OCI-LY7 (cell line): ENCODE results near the gene GID4. TPM values are rescaled to one million over a fixed set of nuclear protein-coding genes. Genes with fewer than 3 reads are reported as not detected.

Experiments used
- BruUV-seq: library from RNA; stranded (reverse); fragments of 400-500 nt; replicated peaks from 2 replicates; lab custom pipeline; 2021; lab: Mats Ljungman, UMichigan
- CTCF ChIA-PET: fragments of 300-600 bp; sonication (Branson Sonifier 250); formaldehyde crosslinking; loops from one replicate; lab custom pipeline; 2022; ENCODE audit warnings: antibody characterized with exemption; ENCODE audit not compliant: unreplicated experiment; lab: Charles Lee
- POLR2A ChIA-PET: fragments of 300-600 bp; sonication (Branson Sonifier 250); formaldehyde crosslinking; loops from one replicate; lab custom pipeline; 2022; ENCODE audit warnings: antibody characterized with exemption; lab: Charles Lee
- DNase-seq: peaks from one replicate; pipeline ENCODE4 v3.0.0-alpha.2; 2015; ENCODE audit warnings: low spot score
- H2AFZ ChIP-seq: fragments of 200-600 bp; sonication (generic), shearing (Covaris generic); 2 replicates; pipeline ENCODE4 v1.6.1; 2014; ENCODE audit warnings: mild to moderate bottlenecking, antibody characterized with exemption, low read length, moderate library complexity
- H3K27ac ChIP-seq: fragments of 200-600 bp; sonication (generic); 2 replicates; pipeline ENCODE4 v1.5.1; 2014; ENCODE audit warnings: mixed run types, low read depth, mild to moderate bottlenecking, moderate library complexity, low read length, inconsistent platforms; ENCODE audit not compliant: poor library complexity, severe bottlenecking
- H3K36me3 ChIP-seq: fragments of 200-600 bp; sonication (generic); 2 replicates; pipeline ENCODE4 v1.6.1; 2014; ENCODE audit warnings: mild to moderate bottlenecking, antibody characterized with exemption, low read length, moderate library complexity, mixed read lengths; ENCODE audit not compliant: insufficient read depth
- H3K4me1 ChIP-seq: fragments of 200-600 bp; sonication (generic); 2 replicates; pipeline ENCODE4 v1.5.1; 2014; ENCODE audit warnings: mild to moderate bottlenecking, low read length; ENCODE audit not compliant: insufficient read depth, poor library complexity, severe bottlenecking
- H3K4me2 ChIP-seq: fragments of 200-600 bp; sonication (generic); 2 replicates; pipeline ENCODE4 v1.6.1; 2014; ENCODE audit warnings: mild to moderate bottlenecking, low read length
- H3K4me3 ChIP-seq: fragments of 200-600 bp; sonication (generic); 2 replicates; pipeline ENCODE4 v1.5.1; 2014; ENCODE audit warnings: mild to moderate bottlenecking, low read depth, low read length; ENCODE audit not compliant: poor library complexity, severe bottlenecking
- H3K79me2 ChIP-seq: fragments of 200-600 bp; sonication (generic); 2 replicates; pipeline ENCODE4 v1.6.1; 2016; ENCODE audit warnings: low read depth, mild to moderate bottlenecking, low read length, moderate library complexity, mixed read lengths; ENCODE audit not compliant: insufficient read depth
- H3K9me2 ChIP-seq: fragments of 200-600 bp; sonication (generic); 2 replicates; pipeline ENCODE4 v1.6.1; 2016; ENCODE audit warnings: mild to moderate bottlenecking, low read length, mixed read lengths; ENCODE audit not compliant: insufficient read depth
- H3K9me3 ChIP-seq: fragments of 200-600 bp; sonication (generic); 2 replicates; pipeline ENCODE4 v1.6.1; 2014; ENCODE audit warnings: mild to moderate bottlenecking, mixed run types, low read length, mixed read lengths
- H4K20me1 ChIP-seq: fragments of 200-600 bp; sonication (generic); 2 replicates; pipeline ENCODE4 v1.6.1; 2014; ENCODE audit warnings: mild to moderate bottlenecking, antibody characterized with exemption, low read length, moderate library complexity, mixed read lengths; ENCODE audit not compliant: insufficient read depth
- EZH2phosphoT487 ChIP-seq: fragments of 200-600 bp; sonication (generic); IDR thresholded peaks from 2 replicates; pipeline ENCODE4 v1.6.1; 2018; ENCODE audit warnings: low read depth, borderline replicate concordance, mild to moderate bottlenecking, mixed run types, antibody characterized with exemption, low read length, moderate library complexity, mixed read lengths
- intact Hi-C: fragments of 100-400 bp; cut with micrococcal nuclease; formaldehyde crosslinking; loops from one replicate; pipeline ENCODE4 v1.10.0; 2022; ENCODE audit not compliant: unreplicated experiment
- total RNA-seq, 2 experiments: library from RNA; depleted of rRNA in 1 of 2; stranded (reverse); fragments of >200 nt in 1 of 2; shearing (Covaris generic) in 1 of 2; gene quantifications; 2 replicates each; pipeline ENCODE4 v1.2.3, GENCODE V29; 2014 to 2022
- TF ChIP-seq, protein P1 (sequence below): fragments of 200-600 bp; sonication (generic); conservative IDR thresholded peaks from 2 replicates; pipeline ENCODE4 v1.5.1; 2014; ENCODE audit warnings: mild to moderate bottlenecking, antibody characterized with exemption, low read length, moderate library complexity, mixed read lengths

Gene GID4
- total RNA-seq, 2 experiments from 2014 or later: 5.1 to 11.8 TPM

DNA sequence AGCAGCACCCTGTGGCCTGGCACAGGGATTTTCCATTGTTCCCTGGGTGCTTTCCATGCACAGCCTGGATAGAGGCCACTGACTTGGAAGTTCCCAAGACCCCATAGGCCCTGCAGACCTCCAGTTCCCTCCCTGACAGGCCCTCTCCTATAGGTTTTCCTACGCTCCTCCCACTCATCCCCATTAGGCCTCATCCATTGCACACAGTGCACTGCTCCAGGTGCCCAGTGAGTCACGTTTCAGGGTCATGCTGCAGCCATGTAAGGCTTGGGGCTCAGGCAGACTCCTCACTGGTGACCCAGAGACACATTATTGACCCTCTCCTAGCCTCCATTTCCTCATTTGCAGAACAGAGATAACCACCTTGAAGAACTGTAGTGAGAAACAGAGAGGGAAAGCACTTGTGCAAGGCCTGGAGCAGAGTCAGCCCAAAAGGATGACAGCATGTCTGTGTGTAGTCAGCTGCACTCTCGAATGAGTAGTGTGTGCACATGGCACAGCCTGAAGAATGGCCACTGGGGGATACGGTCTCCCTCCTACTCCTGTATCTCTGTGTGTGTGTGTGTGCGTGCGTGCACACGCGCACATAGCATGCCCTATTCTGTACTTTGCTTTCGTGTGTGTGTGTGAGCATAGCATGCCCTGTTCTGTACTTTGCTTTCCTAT lies 39.7 kb upstream of the GID4 start:
- ChIA-PET CTCF (no interaction called here), POLR2A (no interaction called here)
- intact Hi-C loops: no loop called here
- Histone ChIP-seq H3K36me3 (no peaks in the 10 kb centered on the region), H3K4me2 (no peak overlapping the region), H4K20me1 (no peaks in the 10 kb centered on the region), H3K9me3 (no peaks in the 10 kb centered on the region), H3K4me3 (no peak overlapping the region), H3K4me1 (no peaks in the 10 kb centered on the region), H2AFZ (no peak overlapping the region), H3K79me2 (no peaks in the 10 kb centered on the region), H3K27ac (no peak overlapping the region), H3K9me2 (no peaks in the 10 kb centered on the region)
- DNase-seq: no peak
- no TSS peak for BruUV-seq
- TF ChIP-seq, protein P1, sequence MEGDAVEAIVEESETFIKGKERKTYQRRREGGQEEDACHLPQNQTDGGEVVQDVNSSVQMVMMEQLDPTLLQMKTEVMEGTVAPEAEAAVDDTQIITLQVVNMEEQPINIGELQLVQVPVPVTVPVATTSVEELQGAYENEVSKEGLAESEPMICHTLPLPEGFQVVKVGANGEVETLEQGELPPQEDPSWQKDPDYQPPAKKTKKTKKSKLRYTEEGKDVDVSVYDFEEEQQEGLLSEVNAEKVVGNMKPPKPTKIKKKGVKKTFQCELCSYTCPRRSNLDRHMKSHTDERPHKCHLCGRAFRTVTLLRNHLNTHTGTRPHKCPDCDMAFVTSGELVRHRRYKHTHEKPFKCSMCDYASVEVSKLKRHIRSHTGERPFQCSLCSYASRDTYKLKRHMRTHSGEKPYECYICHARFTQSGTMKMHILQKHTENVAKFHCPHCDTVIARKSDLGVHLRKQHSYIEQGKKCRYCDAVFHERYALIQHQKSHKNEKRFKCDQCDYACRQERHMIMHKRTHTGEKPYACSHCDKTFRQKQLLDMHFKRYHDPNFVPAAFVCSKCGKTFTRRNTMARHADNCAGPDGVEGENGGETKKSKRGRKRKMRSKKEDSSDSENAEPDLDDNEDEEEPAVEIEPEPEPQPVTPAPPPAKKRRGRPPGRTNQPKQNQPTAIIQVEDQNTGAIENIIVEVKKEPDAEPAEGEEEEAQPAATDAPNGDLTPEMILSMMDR: no peak
- no peak for TF ChIP-seq EZH2phosphoT487

DNA sequence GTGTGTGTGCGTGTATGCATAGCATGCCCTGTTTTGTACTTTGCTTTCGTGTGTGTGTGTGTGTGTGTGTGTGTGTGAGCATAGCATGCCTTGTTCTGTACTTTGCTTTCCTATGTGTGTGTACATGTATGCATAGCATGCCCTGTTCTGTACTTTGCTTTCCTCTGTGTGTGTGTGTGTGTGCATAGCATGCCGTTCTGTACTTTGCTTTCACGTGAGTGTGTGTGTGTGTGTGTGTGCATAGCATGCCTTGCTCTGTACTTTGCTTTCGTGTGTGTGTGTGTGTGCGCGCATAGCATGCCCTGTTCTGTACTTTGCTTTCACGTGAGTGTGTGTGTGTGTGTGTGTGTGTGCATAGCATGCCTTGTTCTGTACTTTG lies 39.2 kb upstream of the GID4 start:
- Histone ChIP-seq H3K4me2 (no peak overlapping the region), H3K36me3 (no peaks in the 10 kb centered on the region), H3K9me3 (no peaks in the 10 kb centered on the region), H3K4me3 (no peak overlapping the region), H3K79me2 (no peaks in the 10 kb centered on the region), H4K20me1 (no peaks in the 10 kb centered on the region), H3K9me2 (no peaks in the 10 kb centered on the region), H2AFZ (no peak overlapping the region), H3K27ac (no peak overlapping the region), H3K4me1 (no peaks in the 10 kb centered on the region)
- TF ChIP-seq, protein P1: no peak
- TF ChIP-seq EZH2phosphoT487: no peak
- intact Hi-C loops: no loop called here
- CTCF ChIA-PET: no interaction called here
- DNase-seq: no peak
- BruUV-seq: no TSS peak
- POLR2A ChIA-PET: no interaction called here

DNA sequence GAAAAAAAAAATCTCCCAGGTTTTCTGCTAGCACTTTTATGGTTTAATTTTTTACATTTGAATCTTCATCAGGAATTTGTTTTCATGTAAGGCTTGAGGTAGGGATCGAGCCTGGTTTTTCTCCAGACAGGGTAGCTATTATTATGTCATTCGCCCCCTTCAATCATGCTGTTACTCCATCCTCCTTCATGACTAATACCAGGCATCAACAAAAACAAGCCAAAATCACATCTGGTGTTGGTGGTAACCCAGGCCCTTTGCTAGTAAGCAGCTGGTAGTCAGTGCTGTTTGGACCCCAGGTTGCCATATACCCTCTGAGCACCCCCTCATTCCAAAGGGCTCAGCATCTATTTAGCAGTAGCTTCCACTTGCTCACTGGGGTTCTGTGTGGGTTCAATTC lies 37.0 kb upstream of the GID4 start:
- BruUV-seq: no TSS peak
- Histone ChIP-seq H3K9me3 (no peaks in the 10 kb centered on the region), H3K79me2 (no peaks in the 10 kb centered on the region), H3K4me1 (no peaks in the 10 kb centered on the region), H3K27ac (no peak overlapping the region), H3K4me3 (no peak overlapping the region), H4K20me1 (no peaks in the 10 kb centered on the region), H2AFZ (no peak overlapping the region), H3K4me2 (no peak overlapping the region), H3K9me2 (no peaks in the 10 kb centered on the region), H3K36me3 (no peaks in the 10 kb centered on the region)
- ChIA-PET POLR2A (no interaction called here), CTCF (no interaction called here)
- TF ChIP-seq, protein P1: no peak
- TF ChIP-seq EZH2phosphoT487: no peak
- intact Hi-C loops: no loop called here
- no peak for DNase-seq
